Large intestine (tissue), 3 donors: ENCODE data around the gene FXYD7. TPM values are rescaled to one million over a fixed set of nuclear protein-coding genes. Genes with fewer than 3 reads are reported as not detected.
A peak's percentile ranks its signal among the peaks of the same experiment; 100 is the strongest.

Experiments
- DNase-seq, 2 donors: peaks; one replicate each; pipeline versions ENCODE4 v3.0.0 to v3.0.0-alpha.2; 2013
- H3K27ac ChIP-seq: one replicate; pipeline ENCODE4 v1.5.1; 2013; ENCODE audit warnings: low read length
- H3K27me3 ChIP-seq: 2 replicates; pipeline ENCODE4 v1.6.1; 2013; ENCODE audit warnings: low read length; ENCODE audit not compliant: control insufficient read depth, insufficient read depth
- H3K36me3 ChIP-seq: 2 replicates; pipeline ENCODE4 v1.6.1; 2013; ENCODE audit warnings: low read length; ENCODE audit not compliant: control insufficient read depth, insufficient read depth
- H3K4me1 ChIP-seq: one replicate; pipeline ENCODE4 v1.6.1; 2013; ENCODE audit warnings: low read length; ENCODE audit not compliant: control insufficient read depth, insufficient read depth
- H3K4me3 ChIP-seq: one replicate; pipeline ENCODE4 v1.5.1; 2013; ENCODE audit warnings: low read length
- H3K9me3 ChIP-seq: one replicate; pipeline ENCODE4 v1.6.1; 2013; ENCODE audit warnings: mild to moderate bottlenecking, low read depth, low read length, moderate library complexity; ENCODE audit not compliant: control insufficient read depth
- WGBS: methylation state at CpG from one replicate; pipeline ENCODE4 v1.1.5; 2013; ENCODE audit warnings: low lambda C conversion rate; ENCODE audit not compliant: insufficient coverage; 5-methylcytosine and 5-hydroxymethylcytosine counted together
- polyA plus RNA-seq: library from polyadenylated mRNA; unstranded; fragments of 120-200 nt; gene quantifications from one replicate; pipeline ENCODE4 v1.2.1, GENCODE V29; 2013

The FXYD7 gene
- polyA plus RNA-seq, 1 donor = 7.6 TPM

DNA sequence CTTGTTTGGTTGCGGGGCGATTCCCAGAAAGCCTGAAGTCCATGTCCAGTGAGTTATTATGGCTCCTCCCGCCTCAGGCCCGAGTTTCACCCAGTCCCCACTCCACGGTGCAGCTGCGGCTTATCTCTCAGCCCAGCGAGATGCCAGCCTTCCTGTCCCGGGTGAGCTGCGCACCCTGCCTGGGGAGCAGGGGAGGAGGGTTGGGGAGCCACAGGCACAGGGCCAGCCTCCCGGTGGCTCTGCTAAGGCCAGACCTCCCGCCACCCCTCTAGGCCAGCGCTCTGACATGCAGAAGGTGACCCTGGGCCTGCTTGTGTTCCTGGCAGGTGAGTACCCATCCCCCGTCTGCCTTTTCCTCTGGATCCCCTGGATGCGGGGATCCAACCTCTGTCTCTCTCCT is 24.0 kb upstream of the FXYD7 start:
- no CpG with 5 or more reads among the region's 14 CpGs for WGBS
- no peak for DNase-seq
- H3K4me3 ChIP-seq = no peak overlapping the region
- H3K27ac ChIP-seq = peak overlapping the region; percentile 39
- H3K9me3 ChIP-seq = no peaks in the 10 kb centered on the region
- no peaks in the 10 kb centered on the region for H3K27me3 ChIP-seq
- H3K36me3 ChIP-seq = peaks cover 27% of the 10 kb centered on the region
- H3K4me1 ChIP-seq = peaks cover 44% of the 10 kb centered on the region

DNA sequence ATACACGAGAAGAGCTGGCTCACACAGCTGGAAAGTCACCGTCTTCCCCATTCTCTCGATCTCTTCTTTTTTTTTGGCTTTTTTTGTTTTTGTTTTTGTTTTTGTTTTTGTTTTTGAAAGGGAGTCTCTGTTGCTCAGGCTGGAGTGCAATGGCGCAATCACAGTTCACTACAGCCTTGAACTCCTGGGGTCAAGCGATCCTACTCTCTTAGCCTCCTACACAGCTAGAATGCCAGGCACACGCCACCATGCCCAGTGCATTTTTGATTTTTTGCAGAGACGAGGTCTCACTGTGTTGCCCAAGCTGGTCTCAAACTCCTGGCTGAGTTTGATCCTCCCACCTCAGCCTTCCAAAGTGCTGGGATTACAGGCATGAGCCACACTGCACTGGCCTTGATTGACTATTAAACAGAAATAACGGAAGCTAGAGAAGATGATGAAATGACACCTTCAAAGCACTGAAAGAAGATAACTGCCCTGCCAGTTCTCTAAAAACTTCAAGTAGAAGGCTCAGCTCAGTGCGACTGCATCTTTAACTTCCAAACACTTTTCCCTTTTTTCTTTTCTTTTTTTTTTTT is 23.4 kb upstream of the FXYD7 start:
- WGBS = 100% methylated on average over 4 of the region's 9 CpGs
- no peak for DNase-seq
- Histone ChIP-seq H3K27ac (no peak overlapping the region), H3K9me3 (no peaks in the 10 kb centered on the region), H3K4me3 (no peak overlapping the region), H3K36me3 (peaks cover 27% of the 10 kb centered on the region), H3K27me3 (no peaks in the 10 kb centered on the region), H3K4me1 (peaks cover 48% of the 10 kb centered on the region)

DNA sequence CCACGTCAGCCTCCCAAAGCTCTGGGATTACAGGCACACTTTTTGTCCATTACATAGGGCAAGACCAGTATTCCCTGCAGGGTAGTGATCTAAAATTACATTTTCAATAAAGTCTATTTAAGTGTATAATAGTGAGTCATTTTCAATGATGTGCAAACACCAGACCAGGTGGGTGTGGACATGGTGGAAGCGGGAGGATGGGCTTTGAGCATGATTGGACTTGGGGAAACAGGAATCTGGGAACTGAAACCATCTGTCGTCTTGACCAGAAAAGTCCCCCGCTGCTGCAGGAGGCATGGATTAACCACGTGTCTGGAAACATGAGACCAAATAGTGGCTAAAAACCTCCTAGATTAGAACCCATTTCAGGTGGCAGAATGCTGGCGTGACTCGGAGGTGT is 22.6 kb upstream of the FXYD7 start:
- no peaks in the 10 kb centered on the region for H3K27me3 ChIP-seq
- peaks cover 27% of the 10 kb centered on the region for H3K36me3 ChIP-seq
- WGBS = no CpG with 5 or more reads among the region's 7 CpGs
- H3K4me3 ChIP-seq = no peak overlapping the region
- H3K9me3 ChIP-seq = no peaks in the 10 kb centered on the region
- H3K4me1 ChIP-seq = peaks cover 49% of the 10 kb centered on the region
- peak overlapping the region; percentile 44 for H3K27ac ChIP-seq
- DNase-seq = peak in 1 of 2 donors; percentile 42

DNA sequence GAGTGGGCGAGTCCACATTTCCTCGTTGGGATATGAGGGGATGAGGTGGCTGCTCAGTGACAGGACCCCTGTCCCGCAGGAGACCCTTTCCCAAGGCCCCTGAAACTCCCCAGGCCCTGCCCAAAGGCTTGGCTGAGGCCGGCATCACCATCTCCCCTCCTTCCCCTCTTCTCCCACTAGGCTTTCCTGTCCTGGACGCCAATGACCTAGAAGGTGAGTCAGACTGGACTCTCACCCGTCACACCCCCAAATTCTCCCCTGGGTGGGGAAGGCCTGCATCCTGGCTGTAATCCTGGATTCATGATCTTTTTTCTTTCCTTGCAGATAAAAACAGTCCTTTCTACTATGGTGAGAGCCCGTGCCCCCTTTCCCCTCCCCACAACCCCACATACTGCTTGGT is 22.2 kb upstream of the FXYD7 start:
- H3K4me1 ChIP-seq = peaks cover 53% of the 10 kb centered on the region
- peaks cover 27% of the 10 kb centered on the region for H3K36me3 ChIP-seq
- peak overlapping the region; percentile 44 for H3K27ac ChIP-seq
- DNase-seq = peak in 1 of 2 donors; percentile 40
- H3K27me3 ChIP-seq = no peaks in the 10 kb centered on the region
- H3K4me3 ChIP-seq = no peak overlapping the region
- no peaks in the 10 kb centered on the region for H3K9me3 ChIP-seq
- no CpG with 5 or more reads among the region's 7 CpGs for WGBS

DNA sequence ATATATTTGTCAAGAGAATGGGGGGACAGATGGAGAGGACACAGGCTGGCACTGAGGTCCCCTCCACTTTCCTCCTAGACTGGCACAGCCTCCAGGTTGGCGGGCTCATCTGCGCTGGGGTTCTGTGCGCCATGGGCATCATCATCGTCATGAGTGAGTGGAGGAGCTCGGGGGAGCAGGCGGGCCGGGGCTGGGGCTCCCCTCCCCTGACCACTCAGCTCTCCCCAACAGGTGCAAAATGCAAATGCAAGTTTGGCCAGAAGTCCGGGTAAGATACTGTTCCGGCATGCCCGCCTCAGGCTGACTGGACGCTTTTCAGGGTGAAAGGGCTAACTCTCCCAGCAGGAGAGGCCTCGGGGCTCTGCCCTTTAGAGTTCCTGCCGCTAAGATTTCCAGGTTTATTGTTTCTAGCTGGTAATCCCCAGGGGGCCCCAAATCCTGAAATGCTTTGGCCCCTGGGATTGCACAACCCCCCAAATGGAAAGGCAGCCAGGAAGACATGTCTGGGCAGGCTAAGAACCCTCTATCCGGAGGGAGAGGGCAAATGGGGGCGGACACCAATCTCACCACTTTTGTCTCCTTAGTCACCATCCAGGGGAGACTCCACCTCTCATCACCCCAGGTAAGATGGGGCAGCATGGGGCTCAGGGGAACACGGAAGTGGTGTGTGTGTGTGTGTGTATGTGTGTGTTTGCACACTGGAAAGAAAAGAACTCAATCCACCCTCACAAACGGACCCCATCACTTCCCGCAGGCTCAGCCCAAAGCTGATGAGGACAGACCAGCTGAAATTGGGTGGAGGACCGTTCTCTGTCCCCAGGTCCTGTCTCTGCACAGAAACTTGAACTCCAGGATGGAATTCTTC is 20.1 kb upstream of the FXYD7 start:
- peaks cover 50% of the 10 kb centered on the region for H3K4me1 ChIP-seq
- no peak for DNase-seq
- H3K36me3 ChIP-seq = peaks cover 27% of the 10 kb centered on the region
- no peaks in the 10 kb centered on the region for H3K27me3 ChIP-seq
- no peak overlapping the region for H3K4me3 ChIP-seq
- no CpG with 5 or more reads among the region's 19 CpGs for WGBS
- H3K27ac ChIP-seq = no peak overlapping the region
- no peaks in the 10 kb centered on the region for H3K9me3 ChIP-seq

DNA sequence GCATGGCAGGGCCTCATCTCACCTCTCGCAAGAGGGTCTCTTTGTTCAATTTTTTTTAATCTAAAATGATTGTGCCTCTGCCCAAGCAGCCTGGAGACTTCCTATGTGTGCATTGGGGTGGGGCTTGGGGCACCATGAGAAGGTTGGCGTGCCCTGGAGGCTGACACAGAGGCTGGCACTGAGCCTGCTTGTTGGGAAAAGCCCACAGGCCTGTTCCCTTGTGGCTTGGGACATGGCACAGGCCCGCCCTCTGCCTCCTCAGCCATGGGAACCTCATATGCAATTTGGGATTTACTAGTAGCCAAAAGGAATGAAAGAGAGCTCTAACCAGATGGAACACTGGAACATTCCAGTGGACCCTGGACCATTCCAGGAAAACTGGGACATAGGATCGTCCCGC is 19.5 kb upstream of the FXYD7 start:
- Histone ChIP-seq H3K27me3 (no peaks in the 10 kb centered on the region), H3K9me3 (no peaks in the 10 kb centered on the region), H3K27ac (no peak overlapping the region), H3K4me3 (no peak overlapping the region), H3K4me1 (peaks cover 47% of the 10 kb centered on the region), H3K36me3 (peaks cover 27% of the 10 kb centered on the region)
- DNase-seq = no peak
- WGBS = no CpG with 5 or more reads among the region's 5 CpGs

DNA sequence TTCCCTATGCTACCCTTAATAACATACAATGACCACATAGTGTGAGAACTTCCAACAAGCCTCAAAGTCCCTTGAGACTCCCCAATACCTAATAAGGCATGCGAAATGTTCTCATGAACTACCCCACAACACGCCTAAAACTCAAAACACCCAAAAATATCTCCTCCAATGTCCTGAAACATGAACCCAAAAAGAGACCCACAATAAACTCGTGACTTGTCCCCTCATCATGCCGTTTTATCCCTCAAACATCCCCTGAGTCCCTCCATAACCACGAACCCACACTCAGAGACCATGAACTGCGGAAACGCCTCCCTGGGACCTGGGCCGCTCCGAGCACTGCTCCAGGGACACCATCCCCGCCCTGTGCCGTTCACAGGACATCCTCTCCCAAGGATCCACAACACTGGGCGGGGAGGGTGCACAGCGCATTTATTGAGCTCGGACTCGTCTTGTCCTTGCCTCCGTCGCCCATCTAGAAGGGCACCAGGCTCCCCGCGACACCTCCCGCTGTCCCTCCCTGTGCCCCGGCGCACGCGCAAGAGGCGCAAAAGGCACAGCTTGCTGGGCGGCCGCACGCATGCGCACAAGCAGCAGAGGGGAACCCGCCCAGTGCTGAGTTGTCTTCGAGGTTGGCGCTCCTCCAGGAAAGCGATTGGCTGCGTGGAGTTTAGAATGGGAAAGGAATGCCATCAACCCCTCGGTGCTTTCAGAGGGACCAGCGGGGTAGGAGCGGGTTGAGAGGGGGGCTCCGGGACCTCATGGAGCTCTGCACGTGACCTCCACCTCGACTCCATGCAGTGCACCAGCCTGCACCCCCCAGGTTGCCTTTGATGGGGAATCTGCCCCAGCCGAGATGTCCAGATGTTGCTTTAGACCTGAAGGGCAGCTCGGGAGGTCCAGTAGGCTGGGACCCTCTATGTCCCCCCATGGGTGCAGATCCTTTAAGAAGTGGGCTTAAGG is 18.7 kb upstream of the FXYD7 start:
- Histone ChIP-seq H3K9me3 (no peaks in the 10 kb centered on the region), H3K36me3 (peaks cover 24% of the 10 kb centered on the region), H3K4me1 (peaks cover 50% of the 10 kb centered on the region), H3K27me3 (no peaks in the 10 kb centered on the region), H3K27ac (peak overlapping the region; percentile 60), H3K4me3 (peak overlapping the region; percentile 57)
- DNase-seq = peak; percentile 92 to 94
- no CpG with 5 or more reads among the region's 42 CpGs for WGBS

DNA sequence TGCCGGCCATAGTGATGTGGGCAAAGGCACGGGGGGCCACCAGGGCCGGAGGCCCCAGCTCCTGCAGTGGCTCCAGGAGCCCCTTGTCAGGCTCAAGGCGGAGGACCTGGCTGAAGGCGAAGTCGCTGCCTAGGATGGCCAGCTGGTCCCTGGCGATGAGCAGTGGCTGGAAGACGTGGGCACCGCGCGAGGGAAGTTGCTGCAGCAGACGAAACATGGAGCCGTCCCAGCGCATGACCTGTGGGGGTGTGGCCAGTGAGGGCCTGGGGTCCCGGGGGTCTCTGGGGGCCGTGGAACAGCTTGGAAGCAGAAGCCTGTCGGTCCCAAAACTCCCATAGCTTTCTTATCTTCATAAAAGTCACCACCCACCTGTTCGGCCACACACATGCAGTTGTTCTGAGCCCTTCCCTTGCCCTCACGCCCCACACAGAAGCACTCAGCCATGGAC is 17.8 kb upstream of the FXYD7 start:
- 17% methylated on average over 1 of the region's 19 CpGs for WGBS
- H3K9me3 ChIP-seq = no peaks in the 10 kb centered on the region
- no peak for DNase-seq
- no peak overlapping the region for H3K27ac ChIP-seq
- H3K36me3 ChIP-seq = peaks cover 21% of the 10 kb centered on the region
- no peak overlapping the region for H3K4me3 ChIP-seq
- peaks cover 57% of the 10 kb centered on the region for H3K4me1 ChIP-seq
- no peaks in the 10 kb centered on the region for H3K27me3 ChIP-seq

DNA sequence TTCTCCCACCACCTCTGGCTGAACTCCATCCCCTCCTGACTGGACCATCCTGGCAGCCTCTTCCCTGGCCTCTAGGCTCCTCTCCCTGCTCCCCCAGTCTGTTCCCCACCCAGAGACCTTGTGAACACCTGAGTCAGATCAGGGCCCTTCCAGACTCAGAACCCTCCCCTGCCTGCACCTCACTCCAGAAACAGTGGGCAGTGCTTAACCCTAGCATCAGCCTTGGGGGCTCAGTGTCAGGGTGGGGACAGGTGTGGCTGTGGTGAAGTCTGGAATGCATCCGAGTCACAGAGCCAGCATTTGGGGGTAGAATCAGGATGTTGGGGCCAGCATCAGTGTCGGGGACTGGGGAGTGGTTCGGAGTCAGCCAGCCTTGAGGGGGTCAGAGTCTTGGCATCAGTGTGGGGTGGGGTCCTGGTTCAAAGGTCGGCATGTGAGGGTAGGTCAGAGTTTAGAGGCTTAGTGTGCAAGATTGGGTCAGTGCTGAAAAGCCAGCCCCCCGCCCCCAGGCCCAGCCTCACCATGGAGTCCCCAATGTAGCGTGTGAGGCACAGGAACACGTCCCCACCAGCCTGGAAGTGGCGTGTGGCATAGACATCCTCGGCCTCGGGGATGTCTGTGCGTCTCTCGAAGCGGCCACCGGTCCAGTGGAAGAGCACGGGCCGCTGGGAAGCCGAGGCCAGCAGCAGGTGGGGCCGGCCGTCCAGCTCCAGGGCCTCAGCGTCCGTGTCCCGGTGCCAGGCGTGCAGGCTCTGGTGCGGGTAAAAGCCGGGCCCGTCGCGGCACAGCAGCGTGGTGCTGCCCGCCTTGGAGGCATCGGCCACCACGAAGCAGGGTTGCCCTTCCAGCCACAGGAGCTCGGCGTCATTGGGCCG is 17.1 kb upstream of the FXYD7 start:
- no peak overlapping the region for H3K27ac ChIP-seq
- H3K36me3 ChIP-seq = peaks cover 15% of the 10 kb centered on the region
- H3K4me3 ChIP-seq = no peak overlapping the region
- H3K9me3 ChIP-seq = no peaks in the 10 kb centered on the region
- DNase-seq = peak in 1 of 2 donors; percentile 26
- peaks cover 60% of the 10 kb centered on the region for H3K4me1 ChIP-seq
- no peaks in the 10 kb centered on the region for H3K27me3 ChIP-seq
- no CpG with 5 or more reads among the region's 35 CpGs for WGBS
